GM18517 (cell line): ENCODE results near the gene AOX1.
"Not testable (repeated sequence)": the region's sequence is repeated elsewhere in the genome, so short reads cannot be mapped to it uniquely, and the experiment has no call there.

Source experiments
- ATAC-seq: cut with Tn5 transposase; IDR thresholded peaks from one replicate; pipeline ENCODE4 v1.9.1; 2021; ENCODE audit warnings: mild to moderate bottlenecking, moderate library complexity; ENCODE audit not compliant: unreplicated experiment

AOX1 gene

GRCh38 chr2:200585730-200586643, at the start of gene AOX1:
Gene AOX1, plus strand, starts transcription at chr2:200586014. Its CDS starts 95 bp downstream, at chr2:200586109.
- no peak for ATAC-seq

- no peak for ATAC-seq
Observed at GRCh38 chr2:200538139-200538538, 47.7 kb upstream of the AOX1 start.

- ATAC-seq, result no peak
Observed at GRCh38 chr2:200540793-200541192, 45.0 kb upstream of the AOX1 start.

- not testable (repeated sequence) for ATAC-seq
Observed at GRCh38 chr2:200566596-200566995, 19.2 kb upstream of the AOX1 start.

GRCh38 chr2:200567932-200568331, 17.9 kb upstream of the AOX1 start:
- no peak for ATAC-seq

GRCh38 chr2:200575957-200576356, 9.9 kb upstream of the AOX1 start:
- no peak for ATAC-seq

GRCh38 chr2:200577027-200577426, 8.8 kb upstream of the AOX1 start:
- no peak for ATAC-seq

- ATAC-seq, result peak; percentile 60
Observed at GRCh38 chr2:200578778-200579177, 7.0 kb upstream of the AOX1 start.

GRCh38 chr2:200584639-200585038, 1.2 kb upstream of the AOX1 start:
- no peak for ATAC-seq

GRCh38 chr2:200585340-200585729, 479 bp upstream of the AOX1 start:
- no peak for ATAC-seq

GRCh38 chr2:200586644-200586975, 796 bp downstream of the AOX1 start:
- no peak for ATAC-seq

GRCh38 chr2:200587007-200587616, 1.3 kb downstream of the AOX1 start:
- no peak for ATAC-seq

- ATAC-seq, result no peak
Observed at GRCh38 chr2:200588076-200588678, 2.4 kb downstream of the AOX1 start.

- ATAC-seq, result no peak
Observed at GRCh38 chr2:200590090-200590489, 4.3 kb downstream of the AOX1 start.

GRCh38 chr2:200591308-200591707, 5.5 kb downstream of the AOX1 start:
- no peak for ATAC-seq

GRCh38 chr2:200592406-200593075, 6.7 kb downstream of the AOX1 start:
- no peak for ATAC-seq

- ATAC-seq, result no peak
Observed at GRCh38 chr2:200593905-200594304, 8.1 kb downstream of the AOX1 start.

- no peak for ATAC-seq
Observed at GRCh38 chr2:200595913-200596312, 10.1 kb downstream of the AOX1 start.

- ATAC-seq, result no peak
Observed at GRCh38 chr2:200596774-200597570, 11.2 kb downstream of the AOX1 start.

- no peak for ATAC-seq
Observed at GRCh38 chr2:200599206-200599605, 13.4 kb downstream of the AOX1 start.
